NCI-H1417 treated with DMSO at 0.1 percent for 48 hours (cell line): Measurements from ENCODE around the gene OR51L1.

Source experiments
- DNase-seq: peaks from one replicate; lab custom pipeline; 2025; lab: John Stamatoyannopoulos, UW

The OR51L1 gene

GRCh38 chr11:5046754-5047330 is 52.2 kb downstream of the OR51L1 start:
- no peak for DNase-seq
